ENCODE data around the gene HEMK1. TPM values are rescaled to one million over a fixed set of nuclear protein-coding genes. Genes with fewer than 3 reads are reported as not detected.

Gene HEMK1
- total RNA-seq, 6 donors from 2014 or later: 5.0 to 25.3 (median 9.6) TPM

- no peaks in the 10 kb centered on the region for H3K9me3 ChIP-seq
- peaks cover 23 to 47% (median 45%) of the 10 kb centered on the region in 4 donors for H3K4me1 ChIP-seq
- H3K4me3 ChIP-seq: no peak overlapping the region
- WGBS, 2 donors: 31 to 88% methylated on average over 1 of the region's 1 CpG
- TF ChIP-seq POLR2A (IDR thresholded peaks at IDR 0.05) (no peak), CTCF (IDR thresholded peaks at IDR 0.05) (no peak), EP300 (IDR thresholded peaks at IDR 0.05) (no peak), POLR2AphosphoS5 (IDR thresholded peaks at IDR 0.05) (no peak)
- peaks cover 0 to 37% (median 17%) of the 10 kb centered on the region in 4 donors for H3K36me3 ChIP-seq
- H3K27ac ChIP-seq: peak overlapping the region; percentile 17 to 79 (median 67)
- no peak for ATAC-seq (ENCODE audit: low FRiP score in 2 of 2)
- H3K27me3 ChIP-seq: no peaks in the 10 kb centered on the region
- no peak for DNase-seq
Observed at GRCh38 chr3:50574444-50574831, 5.1 kb downstream of the HEMK1 start.

- H3K27me3 ChIP-seq: no peaks in the 10 kb centered on the region
- 87 to 92% methylated on average over 6 of the region's 6 CpGs for WGBS, 2 donors
- no peak for TF ChIP-seq CTCF (IDR thresholded peaks at IDR 0.05)
- no peak for TF ChIP-seq POLR2A (IDR thresholded peaks at IDR 0.05)
- no peak for TF ChIP-seq POLR2AphosphoS5 (IDR thresholded peaks at IDR 0.05)
- no peak for TF ChIP-seq EP300 (IDR thresholded peaks at IDR 0.05)
- H3K9me3 ChIP-seq: no peaks in the 10 kb centered on the region
- ATAC-seq (ENCODE audit: low FRiP score in 2 of 2): no peak
- H3K36me3 ChIP-seq: peaks cover 0 to 46% (median 22%) of the 10 kb centered on the region in 4 donors
- DNase-seq: no peak
- H3K4me3 ChIP-seq: no peak overlapping the region
- peak overlapping the region in 1 of 4 donors; percentile 4 for H3K27ac ChIP-seq
- H3K4me1 ChIP-seq: peaks cover 18 to 40% (median 38%) of the 10 kb centered on the region in 4 donors
Observed at GRCh38 chr3:50575372-50575771, 6.0 kb downstream of the HEMK1 start.

- H3K4me3 ChIP-seq: no peak overlapping the region
- no peak for TF ChIP-seq POLR2A (IDR thresholded peaks at IDR 0.05)
Observed at GRCh38 chr3:50577348-50577747, 8.0 kb downstream of the HEMK1 start.

GRCh38 chr3:50580683-50581458 is 11.5 kb downstream of the HEMK1 start:
- 80 to 81% methylated on average over 9 of the region's 9 CpGs for WGBS, 2 donors
- TF ChIP-seq CTCF (IDR thresholded peaks at IDR 0.05) (peak in 1 of 6 experiments; percentile 8), POLR2AphosphoS5 (IDR thresholded peaks at IDR 0.05) (no peak)
- peak overlapping the region in 3 of 4 donors; percentile 26 to 93 (median 82) for H3K27ac ChIP-seq
- H3K4me3 ChIP-seq: no peak overlapping the region
- DNase-seq: no peak
- H3K9me3 ChIP-seq: no peaks in the 10 kb centered on the region
- H3K36me3 ChIP-seq: peaks cover 0 to 57% (median 22%) of the 10 kb centered on the region in 4 donors
- no peaks in the 10 kb centered on the region for H3K27me3 ChIP-seq
- ATAC-seq (ENCODE audit: low FRiP score in 2 of 2): no peak
- H3K4me1 ChIP-seq: peaks cover 20 to 50% (median 37%) of the 10 kb centered on the region in 4 donors

More at GRCh38 chr3:50577348-50577747, 8.0 kb downstream of the HEMK1 start:
- 96 to 100% methylated on average over 2 of the region's 2 CpGs for WGBS, 2 donors
- Histone ChIP-seq H3K27me3 (no peaks in the 10 kb centered on the region), H3K36me3 (peaks cover 0 to 53% (median 29%) of the 10 kb centered on the region in 4 donors), H3K9me3 (no peaks in the 10 kb centered on the region), H3K27ac (no peak overlapping the region), H3K4me1 (peaks cover 16 to 50% (median 45%) of the 10 kb centered on the region in 4 donors)
- no peak for DNase-seq
- ATAC-seq (ENCODE audit: low FRiP score in 2 of 2): no peak

- TF ChIP-seq POLR2AphosphoS5 (IDR thresholded peaks at IDR 0.05) (no peak), POLR2A (IDR thresholded peaks at IDR 0.05) (peak in 1 of 4 donors; percentile 12), CTCF (IDR thresholded peaks at IDR 0.05) (no peak), EP300 (IDR thresholded peaks at IDR 0.05) (no peak)
- ATAC-seq (ENCODE audit: low FRiP score in 2 of 2): no peak
- Histone ChIP-seq H3K4me1 (peaks cover 20 to 56% (median 37%) of the 10 kb centered on the region in 4 donors), H3K36me3 (peaks cover 0 to 55% (median 21%) of the 10 kb centered on the region in 4 donors), H3K9me3 (no peaks in the 10 kb centered on the region), H3K27me3 (no peaks in the 10 kb centered on the region), H3K4me3 (no peak overlapping the region), H3K27ac (peak overlapping the region; percentile 26 to 93 (median 77))
- peak in 1 of 2 donors; percentile 68 for DNase-seq
- 45 to 63% methylated on average over 2 of the region's 2 CpGs for WGBS, 2 donors
Observed at GRCh38 chr3:50581459-50581842, 12.1 kb downstream of the HEMK1 start.

All from upper lobe of left lung (tissue), 6 donors.